Keratinocyte (primary cell): ENCODE measurements around the gene FBXO34. TPM values are rescaled to one million over a fixed set of nuclear protein-coding genes. Genes with fewer than 3 reads are reported as not detected.

Experiments
- DNase-seq: peaks from one replicate; pipeline ENCODE4 v3.0.0-alpha.2; 2011; ENCODE audit warnings: low read depth, missing footprints, low spot score
- FAIRE-seq: peaks from 2 replicates; lab custom pipeline; 2011; peaks lifted over from hg19 to GRCh38; lab: Jason Lieb, UNC
- H2AFZ ChIP-seq: 2 replicates; pipeline ENCODE4 v1.6.0; 2012; ENCODE audit warnings: low read length, control low read depth, inconsistent platforms; ENCODE audit not compliant: control insufficient read depth
- H3K27ac ChIP-seq: 2 replicates; pipeline ENCODE4 v1.5.1; 2011; ENCODE audit warnings: low read length; ENCODE audit not compliant: control insufficient read depth, insufficient read depth
- H3K27me3 ChIP-seq: 3 replicates; pipeline ENCODE4 v1.6.0; 2011; ENCODE audit warnings: low read length; ENCODE audit not compliant: control insufficient read depth, insufficient read depth; ENCODE audit errors: extremely low read depth
- H3K36me3 ChIP-seq, 2 experiments: 2 replicates in 1 of 2; 3 replicates in 1 of 2; pipeline ENCODE4 v1.5.1; 2011; ENCODE audit warnings: low read length in 2 of 2, mild to moderate bottlenecking in 1 of 2; ENCODE audit not compliant: control insufficient read depth in 2 of 2, insufficient read depth in 2 of 2; ENCODE audit errors: extremely low read depth in 1 of 2
- H3K4me1 ChIP-seq: 3 replicates; pipeline ENCODE4 v1.5.1; 2011; ENCODE audit warnings: low read length; ENCODE audit not compliant: control insufficient read depth, insufficient read depth; ENCODE audit errors: extremely low read depth
- H3K4me2 ChIP-seq: 3 replicates; pipeline ENCODE4 v1.6.0; 2011; ENCODE audit warnings: low read depth, low read length; ENCODE audit not compliant: control insufficient read depth, insufficient read depth; ENCODE audit errors: extremely low read depth
- H3K4me3 ChIP-seq, 3 experiments: fragments of 200-600 bp in 1 of 3; sonication (generic) in 1 of 3; 2 replicates in 2 of 3; 3 replicates in 1 of 3; pipeline ENCODE4 v1.5.1; 2011 to 2016; ENCODE audit warnings: low read length in 3 of 3, mild to moderate bottlenecking in 3 of 3, control low read depth in 2 of 3, inconsistent platforms in 1 of 3, low read depth in 1 of 3, mixed read lengths in 1 of 3, mixed run types in 1 of 3, moderate library complexity in 1 of 3; ENCODE audit not compliant: control insufficient read depth in 2 of 3, insufficient read depth in 2 of 3; ENCODE audit errors: extremely low read depth in 1 of 3
- H3K79me2 ChIP-seq: 2 replicates; pipeline ENCODE4 v1.6.0; 2012; ENCODE audit warnings: low read length; ENCODE audit not compliant: control insufficient read depth, insufficient read depth
- H3K9ac ChIP-seq: 3 replicates; pipeline ENCODE4 v1.6.0; 2011; ENCODE audit warnings: low read length; ENCODE audit not compliant: control insufficient read depth, insufficient read depth; ENCODE audit errors: extremely low read depth
- H3K9me1 ChIP-seq: 3 replicates; pipeline ENCODE4 v1.6.0; 2011; ENCODE audit warnings: low read length; ENCODE audit not compliant: control insufficient read depth, insufficient read depth; ENCODE audit errors: extremely low read depth
- H3K9me3 ChIP-seq: 2 replicates; pipeline ENCODE4 v1.5.1; 2012; ENCODE audit warnings: low read depth, low read length; ENCODE audit not compliant: control insufficient read depth
- H4K20me1 ChIP-seq: 3 replicates; pipeline ENCODE4 v1.6.0; 2011; ENCODE audit warnings: low read length; ENCODE audit not compliant: control insufficient read depth, insufficient read depth; ENCODE audit errors: extremely low read depth
- CTCF ChIP-seq, 3 experiments: IDR thresholded peaks in 1 of 3; conservative IDR thresholded peaks in 1 of 3; optimal IDR thresholded peaks in 1 of 3; 2 replicates in 2 of 3; 3 replicates in 1 of 3; pipeline versions ENCODE3 to v1.5.1; 2011; ENCODE audit warnings: low read length in 3 of 3, mild to moderate bottlenecking in 3 of 3, moderate library complexity in 2 of 3, control low read depth in 1 of 3, inconsistent platforms in 1 of 3; ENCODE audit not compliant: insufficient read depth in 2 of 3; ENCODE audit errors: extremely low read depth in 1 of 3
- EZH2 ChIP-seq: IDR thresholded peaks from one replicate; pipeline ENCODE4 v1.6.1; 2012; ENCODE audit warnings: inconsistent platforms, mild to moderate bottlenecking, low read length, moderate library complexity
- dilution Hi-C: fragments of 300-500 bp; cut with MboI; formaldehyde crosslinking; loops from one replicate; pipeline ENCODE4 v1.7.0; 2020; ENCODE audit warnings: low sequenced_read_pairs; ENCODE audit not compliant: extremely low pct_ligation_motif_present
- polyA plus RNA-seq, 5 experiments: library from polyadenylated mRNA; depleted of rRNA in 3 of 5; stranded (reverse) in 3 of 5; stranded (forward) in 1 of 5; unstranded in 1 of 5; fragments of >200 nt; gene quantifications; 1 replicate in 1 of 5; 2 replicates in 3 of 5; 3 replicates in 1 of 5; pipeline versions ENCODE4 v1.2.1 to v1.2.3, GENCODE V29; 2011 to 2012; ENCODE audit warnings: missing spikeins in 2 of 5, low read depth in 1 of 5, low replicate concordance in 1 of 5

Gene FBXO34
- polyA plus RNA-seq, 1 donor (not counting 4 experiments of a cell fraction or from before 2014, with no cell fraction given) = 18.0 TPM

DNA sequence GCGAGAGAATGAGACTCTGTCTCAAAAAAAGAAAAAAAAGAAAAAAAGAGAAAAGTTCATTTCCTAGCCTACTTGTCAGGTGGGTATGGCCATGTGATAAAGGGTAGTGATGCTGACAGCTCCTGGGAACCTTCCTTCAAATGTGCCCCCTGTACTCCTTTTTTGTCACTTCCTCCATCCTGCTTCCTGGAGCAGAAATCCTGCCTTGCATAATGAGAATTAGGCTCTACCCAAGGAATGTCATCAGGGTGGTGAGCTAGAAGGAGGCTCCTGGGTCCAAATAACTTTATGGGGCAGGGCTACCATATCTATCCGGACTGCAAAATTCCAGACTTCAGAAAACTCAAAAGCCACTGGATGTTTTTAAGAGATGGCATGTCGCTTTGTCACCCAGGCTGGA lies 27.8 kb upstream of the FBXO34 start:
- Histone ChIP-seq H3K27ac (no peak overlapping the region), H3K9me3 (no peaks in the 10 kb centered on the region), H3K36me3 (no peaks in the 10 kb centered on the region), H3K9ac (no peak overlapping the region), H3K4me2 (no peak overlapping the region), H3K4me3 (no peak overlapping the region), H2AFZ (no peak overlapping the region), H3K4me1 (no peaks in the 10 kb centered on the region), H3K27me3 (peaks cover 4% of the 10 kb centered on the region), H3K79me2 (no peaks in the 10 kb centered on the region), H3K9me1 (no peaks in the 10 kb centered on the region), H4K20me1 (no peaks in the 10 kb centered on the region)
- dilution Hi-C loops = no loop called here
- TF ChIP-seq EZH2 (no peak), CTCF (optimal IDR thresholded peaks at IDR 0.05 in 1 of 3, IDR thresholded peaks at IDR 0.05 in 1 of 3, conservative IDR thresholded peaks at IDR 0.05 in 1 of 3; ENCODE audit: extremely low read depth in 1 of 3, insufficient read depth in 2 of 3, low read length in 3 of 3) (no peak)
- FAIRE-seq (no peak), DNase-seq (no peak)

DNA sequence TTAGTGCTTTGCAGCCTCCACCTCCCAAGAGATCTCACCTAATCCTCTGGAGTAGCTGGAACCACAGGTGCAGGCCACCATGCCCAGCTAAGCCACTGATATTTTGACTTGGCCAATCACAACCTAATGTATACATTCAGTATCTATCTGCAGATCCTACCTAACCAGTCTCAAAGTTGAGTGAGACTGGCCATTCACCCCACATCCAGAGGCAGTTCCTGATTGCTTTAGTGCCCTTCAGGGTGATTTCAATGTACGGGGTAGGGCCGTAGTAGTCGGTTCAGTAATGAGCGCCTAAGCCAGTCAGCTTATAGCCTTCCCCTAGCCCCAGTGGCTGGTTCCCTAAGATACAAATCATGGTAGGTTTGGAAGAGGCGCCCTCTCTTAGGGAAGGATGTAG lies 27.4 kb upstream of the FBXO34 start:
- FAIRE-seq (no peak), DNase-seq (no peak)
- Histone ChIP-seq H3K27me3 (peaks cover 4% of the 10 kb centered on the region), H3K27ac (no peak overlapping the region), H3K9ac (no peak overlapping the region), H3K4me3 (no peak overlapping the region), H2AFZ (no peak overlapping the region), H3K79me2 (no peaks in the 10 kb centered on the region), H3K4me1 (no peaks in the 10 kb centered on the region), H3K36me3 (no peaks in the 10 kb centered on the region), H3K9me1 (no peaks in the 10 kb centered on the region), H3K4me2 (no peak overlapping the region), H3K9me3 (no peaks in the 10 kb centered on the region), H4K20me1 (no peaks in the 10 kb centered on the region)
- dilution Hi-C loops = no loop called here
- no peak for TF ChIP-seq CTCF (optimal IDR thresholded peaks at IDR 0.05 in 1 of 3, IDR thresholded peaks at IDR 0.05 in 1 of 3, conservative IDR thresholded peaks at IDR 0.05 in 1 of 3; ENCODE audit: extremely low read depth in 1 of 3, insufficient read depth in 2 of 3, low read length in 3 of 3)
- TF ChIP-seq EZH2 = no peak
